Jurkat, Clone E6-1 (cell line): ENCODE results near the gene STRBP.

ENCODE experiments used
- DNase-seq: peaks from one replicate; pipeline ENCODE4 v3.0.0-alpha.2; 2011; ENCODE audit warnings: low read depth, low spot score
- H3K4me3 ChIP-seq: 2 replicates; pipeline ENCODE4 v1.5.1; 2011; ENCODE audit warnings: mild to moderate bottlenecking, low read length, control low read depth, moderate library complexity

The STRBP gene

GRCh38 chr9:123115146-123115913 is 153.1 kb downstream of the STRBP start:
- no peak overlapping the region for H3K4me3 ChIP-seq
- no peak for DNase-seq

DNA sequence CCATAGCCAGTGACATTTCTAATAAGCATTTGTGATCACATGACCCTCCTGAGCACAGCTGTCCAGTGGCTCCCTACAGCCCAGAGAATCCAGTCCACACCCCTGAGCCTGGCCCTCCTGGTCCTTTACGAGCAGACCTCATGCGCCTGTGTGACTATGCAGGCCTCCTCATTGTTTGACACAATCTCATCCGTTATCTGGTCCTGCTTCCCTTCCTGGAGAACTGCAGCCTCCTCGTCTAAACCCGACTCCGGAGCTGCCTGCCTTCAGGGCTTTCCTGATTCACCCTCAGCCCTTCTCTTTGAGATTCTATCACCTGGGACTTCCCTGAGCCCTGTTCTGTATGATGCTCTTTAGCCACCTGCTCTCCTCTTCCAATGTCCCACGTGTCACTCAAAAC is 155.2 kb downstream of the STRBP start:
- no peak overlapping the region for H3K4me3 ChIP-seq

DNA sequence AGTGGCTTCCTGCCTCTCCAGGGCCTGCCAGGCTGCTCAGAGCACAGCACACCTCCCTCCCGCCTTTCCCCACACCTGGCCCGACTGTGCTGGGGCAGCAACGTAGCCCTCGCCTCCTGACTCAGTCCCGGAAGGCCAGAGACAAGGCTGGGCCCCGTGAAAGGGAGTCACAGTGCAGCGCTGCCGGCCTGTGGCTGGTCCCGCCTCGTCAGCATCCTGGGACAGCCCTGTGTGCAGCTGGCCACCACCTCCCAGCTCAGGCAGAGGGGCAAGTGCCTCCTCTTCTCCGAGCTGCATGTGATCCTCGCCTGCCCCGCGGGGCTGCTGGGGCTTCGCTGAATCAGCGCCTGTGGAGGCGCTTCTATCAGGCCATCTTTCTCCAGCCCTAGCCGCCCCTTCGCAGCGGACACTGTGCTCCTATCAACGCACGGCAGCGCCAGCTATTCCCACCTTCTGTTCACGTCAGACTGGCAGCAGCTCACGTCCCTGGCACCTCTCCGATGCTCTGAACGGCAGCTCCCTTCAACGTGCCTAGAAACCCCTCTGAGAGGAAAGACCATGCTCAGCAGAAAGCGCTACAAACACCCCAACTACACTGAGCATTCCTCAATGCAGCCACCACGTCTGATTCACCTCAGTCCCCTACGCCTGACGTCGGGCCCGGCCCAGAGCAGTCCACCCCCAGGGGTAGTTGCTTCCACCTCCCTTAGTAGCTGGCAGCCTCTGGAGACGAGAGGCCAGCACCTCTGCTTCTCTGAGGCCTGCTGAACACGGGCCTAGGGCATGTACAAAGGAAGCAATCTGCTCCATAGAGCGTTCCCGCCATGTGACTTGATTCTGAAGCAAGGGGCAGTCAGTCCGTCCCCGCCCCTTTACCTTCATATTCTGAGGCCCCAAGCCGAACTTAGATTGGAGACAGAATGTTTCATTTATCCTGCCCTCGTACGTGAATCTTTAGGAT is 156.1 kb downstream of the STRBP start:
- DNase-seq, result no peak
- no peak overlapping the region for H3K4me3 ChIP-seq

More for the DNA sequence above, 155.2 kb downstream of the STRBP start:
- no peak for DNase-seq

GRCh38 chr9:123111427-123112014 is 156.9 kb downstream of the STRBP start:
- no peak overlapping the region for H3K4me3 ChIP-seq
- DNase-seq, result no peak

DNA sequence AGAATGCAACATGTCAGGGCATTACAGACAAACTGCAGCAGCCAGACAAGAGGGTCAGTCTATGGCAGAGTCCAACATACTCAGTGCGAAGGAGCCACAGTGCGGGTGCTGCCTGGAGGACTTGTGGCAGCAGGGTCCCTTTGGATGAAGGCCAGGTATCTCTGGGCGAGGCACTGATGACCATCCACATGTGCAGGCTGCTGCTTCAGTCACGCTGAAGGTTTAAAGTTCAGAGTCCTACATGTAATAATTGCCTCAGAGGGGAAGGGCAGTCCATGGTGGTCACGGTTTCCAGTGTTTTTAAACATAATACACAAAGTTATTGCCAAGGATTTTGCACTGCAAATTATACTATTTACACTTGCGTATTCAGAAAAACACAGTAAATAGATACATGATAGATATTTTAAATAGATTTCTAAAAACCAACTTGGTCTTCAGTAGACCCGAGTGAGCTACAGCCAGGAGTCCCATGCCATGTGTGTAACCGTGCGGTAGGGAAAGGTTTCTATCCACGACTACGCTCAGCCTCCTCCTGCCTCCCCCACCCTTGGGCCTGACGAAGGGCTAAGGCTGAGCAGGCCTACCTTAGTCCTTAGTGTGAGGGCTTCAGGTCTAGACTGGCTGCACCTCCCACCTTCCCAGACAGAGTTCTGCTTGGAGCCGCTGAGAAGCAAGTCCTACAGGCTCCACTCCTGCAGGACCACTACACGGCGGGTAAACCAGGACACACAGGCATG is 158.7 kb downstream of the STRBP start:
- H3K4me3 ChIP-seq, result no peak overlapping the region
- no peak for DNase-seq

GRCh38 chr9:123108976-123109375 is 159.4 kb downstream of the STRBP start:
- H3K4me3 ChIP-seq, result no peak overlapping the region
- DNase-seq, result no peak

- H3K4me3 ChIP-seq, result no peak overlapping the region
- DNase-seq, result no peak
These were observed 160.6 kb downstream of the STRBP start for GRCh38 chr9:123107639-123108285.

- H3K4me3 ChIP-seq, result no peak overlapping the region
- DNase-seq, result no peak
These were observed 162.9 kb downstream of the STRBP start for GRCh38 chr9:123105490-123105889.

- no peak overlapping the region for H3K4me3 ChIP-seq
- DNase-seq, result no peak
These were observed 163.6 kb downstream of the STRBP start for GRCh38 chr9:123104807-123105206.

- no peak overlapping the region for H3K4me3 ChIP-seq
- no peak for DNase-seq
These were observed 165.8 kb downstream of the STRBP start for GRCh38 chr9:123102375-123103113.

DNA sequence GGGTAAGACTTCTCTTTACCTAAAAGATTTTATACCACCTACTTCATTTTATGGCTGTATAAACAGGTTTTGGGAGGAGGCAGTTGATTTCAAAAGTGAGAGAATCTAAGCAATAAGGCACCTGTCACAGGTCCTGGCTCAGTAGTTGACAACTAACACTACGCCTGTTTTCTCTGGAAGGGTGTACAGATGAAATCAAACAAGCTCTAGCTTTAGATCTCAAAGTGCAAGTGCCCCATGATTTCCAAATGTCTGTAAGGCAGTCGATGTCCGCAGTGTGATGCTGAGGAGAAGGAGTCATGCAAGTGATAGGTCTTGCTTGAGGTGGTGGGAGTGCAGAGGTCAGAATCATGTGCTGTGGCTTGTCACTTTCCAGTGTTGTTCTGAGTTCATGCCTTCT is 168.8 kb downstream of the STRBP start:
- DNase-seq, result no peak
- no peak overlapping the region for H3K4me3 ChIP-seq

GRCh38 chr9:123099042-123099441 is 169.3 kb downstream of the STRBP start:
- DNase-seq, result no peak
- H3K4me3 ChIP-seq, result no peak overlapping the region

DNA sequence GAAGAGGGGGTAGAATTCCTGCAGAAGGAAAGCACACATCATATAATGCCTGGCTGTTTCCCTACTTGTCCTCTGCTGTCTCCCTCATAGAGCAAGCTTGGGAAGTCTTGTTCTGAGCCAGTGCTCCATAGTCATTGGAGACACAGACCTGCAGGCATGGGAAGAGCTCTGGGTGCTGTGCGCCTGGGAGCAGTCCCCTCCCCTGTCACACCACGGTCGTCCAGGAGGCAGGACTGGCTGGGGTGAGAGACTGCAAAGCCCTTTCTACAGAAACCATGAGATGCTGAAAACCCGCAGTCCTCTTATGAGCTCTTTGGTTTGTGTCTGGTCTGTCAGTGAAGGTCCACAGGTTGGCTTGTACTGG is 170.3 kb downstream of the STRBP start:
- no peak overlapping the region for H3K4me3 ChIP-seq
- no peak for DNase-seq

GRCh38 chr9:123097430-123098095 is 170.8 kb downstream of the STRBP start:
- no peak for DNase-seq
- H3K4me3 ChIP-seq, result no peak overlapping the region

- H3K4me3 ChIP-seq, result no peak overlapping the region
- no peak for DNase-seq
These were observed 171.4 kb downstream of the STRBP start for GRCh38 chr9:123096987-123097386.

DNA sequence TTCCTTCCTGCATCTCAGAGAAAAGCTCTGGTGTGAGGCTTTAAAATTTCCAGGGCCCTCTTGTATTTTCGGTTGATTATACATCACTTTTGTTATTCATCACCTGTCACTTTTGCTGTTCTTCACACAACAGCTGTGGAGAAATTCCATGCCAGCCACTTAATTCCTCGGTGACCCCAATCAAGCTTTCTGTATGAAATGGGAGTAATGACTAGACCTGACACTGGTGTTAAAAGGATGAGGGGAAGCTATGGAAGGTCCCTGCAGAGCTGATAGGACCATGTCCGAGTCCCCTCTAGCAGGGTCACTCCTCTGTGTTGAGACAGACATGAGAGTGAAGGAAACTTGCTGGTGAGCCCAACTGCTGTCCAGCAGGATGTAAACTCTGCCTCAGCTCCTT is 175.2 kb downstream of the STRBP start:
- no peak overlapping the region for H3K4me3 ChIP-seq
- no peak for DNase-seq

DNA sequence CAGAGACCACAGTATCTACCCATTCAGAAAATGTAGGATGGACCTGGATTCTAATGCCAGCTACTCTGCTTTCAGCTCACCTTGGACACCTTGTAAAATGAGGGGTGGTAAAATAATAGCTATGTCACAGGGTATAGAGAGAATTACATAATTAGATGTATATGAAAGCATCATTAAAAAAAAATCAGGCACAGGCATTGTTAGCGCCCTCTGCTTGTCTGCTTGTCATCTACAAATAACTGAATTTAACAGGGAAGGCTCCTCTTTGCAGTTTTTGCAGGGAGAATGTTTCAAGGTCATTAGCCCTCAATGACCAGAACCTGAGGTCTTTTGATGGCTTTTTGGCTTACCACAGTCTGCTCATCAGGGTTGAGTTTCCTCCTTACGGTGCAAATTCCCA is 176.9 kb downstream of the STRBP start:
- H3K4me3 ChIP-seq, result no peak overlapping the region
- no peak for DNase-seq

- no peak overlapping the region for H3K4me3 ChIP-seq
These were observed 177.4 kb downstream of the STRBP start for GRCh38 chr9:123090956-123091355.

More at GRCh38 chr9:123090956-123091355, 177.4 kb downstream of the STRBP start:
- no peak for DNase-seq
